CD14-positive monocyte (primary cell): ENCODE measurements around the gene LETM1. TPM values are rescaled to one million over a fixed set of nuclear protein-coding genes. Genes with fewer than 3 reads are reported as not detected.

ENCODE experiments used
- DNase-seq, 3 donors: peaks; one replicate each; pipeline ENCODE4 v3.0.0-alpha.2; 2011 to 2022
- H2AFZ ChIP-seq: 2 replicates; pipeline ENCODE4 v1.6.0; 2012; ENCODE audit warnings: mild to moderate bottlenecking, low read depth, low read length, inconsistent platforms; ENCODE audit not compliant: insufficient read depth, poor library complexity, severe bottlenecking
- H3K27ac ChIP-seq, 2 donors: 1 replicate in 1 of 2; 2 replicates in 1 of 2; pipeline ENCODE4 v1.5.1; 2012 to 2013; ENCODE audit warnings: low read length in 2 of 2, control low read depth in 1 of 2, inconsistent platforms in 1 of 2, low read depth in 1 of 2, mild to moderate bottlenecking in 1 of 2
- H3K27me3 ChIP-seq, 2 donors: one replicate each; pipeline versions ENCODE4 v1.6.0 to v1.6.1; 2011 to 2013; ENCODE audit warnings: low read length in 2 of 2; ENCODE audit not compliant: control insufficient read depth in 2 of 2, insufficient read depth in 2 of 2
- H3K36me3 ChIP-seq, 2 donors: replicated peaks in 1 of 2; 1 replicate in 1 of 2; 2 replicates in 1 of 2; pipeline versions ENCODE4 v1.5.1 to v1.6.1; 2012 to 2013; ENCODE audit warnings: low read length in 2 of 2, control low read depth in 1 of 2, inconsistent platforms in 1 of 2, mild to moderate bottlenecking in 1 of 2; ENCODE audit not compliant: insufficient read depth in 2 of 2, control insufficient read depth in 1 of 2
- H3K4me1 ChIP-seq, 2 donors: 1 replicate in 1 of 2; 2 replicates in 1 of 2; pipeline versions ENCODE4 v1.5.1 to v1.6.1; 2012 to 2013; ENCODE audit warnings: low read length in 2 of 2, control low read depth in 1 of 2, inconsistent platforms in 1 of 2, mild to moderate bottlenecking in 1 of 2, moderate library complexity in 1 of 2; ENCODE audit not compliant: insufficient read depth in 2 of 2, control insufficient read depth in 1 of 2
- H3K4me2 ChIP-seq: replicated peaks from 2 replicates; pipeline ENCODE3; 2012; ENCODE audit warnings: low read length, moderate library complexity, mild to moderate bottlenecking; ENCODE audit not compliant: poor library complexity, severe bottlenecking; ENCODE audit errors: extremely low read depth
- H3K4me3 ChIP-seq, 3 experiments: fragments of 200-600 bp in 1 of 3; sonication (generic) in 1 of 3; replicated peaks in 1 of 3; 1 replicate in 2 of 3; 2 replicates in 1 of 3; pipeline ENCODE4 v1.5.1; 2011 to 2013; ENCODE audit warnings: low read length in 3 of 3, mild to moderate bottlenecking in 3 of 3, control low read depth in 2 of 3, low read depth in 2 of 3, inconsistent platforms in 1 of 3, moderate library complexity in 1 of 3
- H3K79me2 ChIP-seq: 2 replicates; pipeline ENCODE4 v1.6.0; 2012; ENCODE audit warnings: mild to moderate bottlenecking, control low read depth, inconsistent platforms, low read length, moderate library complexity; ENCODE audit not compliant: insufficient read depth
- H3K9ac ChIP-seq: 2 replicates; pipeline ENCODE4 v1.6.0; 2017; ENCODE audit warnings: low read length, mild to moderate bottlenecking; ENCODE audit not compliant: insufficient read depth, poor library complexity, severe bottlenecking
- H3K9me3 ChIP-seq, 2 donors: replicated peaks in 1 of 2; 1 replicate in 1 of 2; 2 replicates in 1 of 2; pipeline versions ENCODE4 v1.5.1 to v1.6.1; 2012 to 2013; ENCODE audit warnings: low read length in 2 of 2, control low read depth in 1 of 2; ENCODE audit not compliant: control insufficient read depth in 1 of 2, insufficient read depth in 1 of 2
- H4K20me1 ChIP-seq: 2 replicates; pipeline ENCODE4 v1.6.0; 2012; ENCODE audit warnings: mild to moderate bottlenecking, low read length, control low read depth, moderate library complexity; ENCODE audit not compliant: insufficient read depth
- H3K27ac Mint-ChIP-seq, 7 donors: one replicate each; pipeline ENCODE4 v1.8.0; 2020; ENCODE audit warnings: mild to moderate bottlenecking in 7 of 7, mixed read lengths in 7 of 7, moderate library complexity in 6 of 7, inconsistent platforms in 2 of 7
- H3K27me3 Mint-ChIP-seq, 3 donors: one replicate each; pipeline ENCODE4 v1.8.0; 2021 to 2022; ENCODE audit warnings: low read depth in 3 of 3, mild to moderate bottlenecking in 3 of 3, mixed read lengths in 3 of 3, moderate library complexity in 3 of 3, inconsistent platforms in 1 of 3
- H3K36me3 Mint-ChIP-seq, 2 donors: one replicate each; pipeline ENCODE4 v1.8.0; 2020; ENCODE audit warnings: mixed read lengths in 2 of 2, inconsistent platforms in 1 of 2, mild to moderate bottlenecking in 1 of 2
- H3K4me1 Mint-ChIP-seq: one replicate; pipeline ENCODE4 v1.8.0; 2020; ENCODE audit warnings: mild to moderate bottlenecking, mixed read lengths
- H3K4me3 Mint-ChIP-seq, 2 donors: one replicate each; pipeline ENCODE4 v1.8.0; 2020; ENCODE audit warnings: mild to moderate bottlenecking in 2 of 2, mixed read lengths in 2 of 2, moderate library complexity in 1 of 2
- H3K9me3 Mint-ChIP-seq, 7 donors: one replicate each; pipeline ENCODE4 v1.8.0; 2020 to 2022; ENCODE audit warnings: mixed read lengths in 7 of 7, mild to moderate bottlenecking in 6 of 7, moderate library complexity in 6 of 7, inconsistent platforms in 2 of 7
- WGBS: methylation state at CpG from one replicate; pipeline ENCODE4 v1.1.5; 2013; ENCODE audit warnings: missing lambda C conversion rate; ENCODE audit not compliant: insufficient coverage; 5-methylcytosine and 5-hydroxymethylcytosine counted together
- intact Hi-C, 2 donors: fragments of 100-400 bp; cut with micrococcal nuclease; formaldehyde crosslinking; loops; one replicate each; pipeline versions ENCODE4 v1.15.0 to v1.15.1; 2023
- polyA plus RNA-seq, 3 donors: library from polyadenylated mRNA; depleted of rRNA in 1 of 3; unstranded in 2 of 3; stranded (reverse) in 1 of 3; fragments of 300-500 nt in 2 of 3; fragments of >200 nt in 1 of 3; fragmentation: Illumina TruSeq in 2 of 3; gene quantifications; 1 replicate in 2 of 3; 2 replicates in 1 of 3; pipeline ENCODE4 v1.2.3, GENCODE V29; 2012 to 2021
- TF ChIP-seq, protein P1 (sequence below): fragments of 200-600 bp; IDR thresholded peaks from one replicate; pipeline ENCODE4 v1.8.0; 2022; ENCODE audit warnings: antibody characterized with exemption, mild to moderate bottlenecking

LETM1 gene
- polyA plus RNA-seq, 3 donors, result 6.2 to 18.6 (median 9.0) TPM

DNA sequence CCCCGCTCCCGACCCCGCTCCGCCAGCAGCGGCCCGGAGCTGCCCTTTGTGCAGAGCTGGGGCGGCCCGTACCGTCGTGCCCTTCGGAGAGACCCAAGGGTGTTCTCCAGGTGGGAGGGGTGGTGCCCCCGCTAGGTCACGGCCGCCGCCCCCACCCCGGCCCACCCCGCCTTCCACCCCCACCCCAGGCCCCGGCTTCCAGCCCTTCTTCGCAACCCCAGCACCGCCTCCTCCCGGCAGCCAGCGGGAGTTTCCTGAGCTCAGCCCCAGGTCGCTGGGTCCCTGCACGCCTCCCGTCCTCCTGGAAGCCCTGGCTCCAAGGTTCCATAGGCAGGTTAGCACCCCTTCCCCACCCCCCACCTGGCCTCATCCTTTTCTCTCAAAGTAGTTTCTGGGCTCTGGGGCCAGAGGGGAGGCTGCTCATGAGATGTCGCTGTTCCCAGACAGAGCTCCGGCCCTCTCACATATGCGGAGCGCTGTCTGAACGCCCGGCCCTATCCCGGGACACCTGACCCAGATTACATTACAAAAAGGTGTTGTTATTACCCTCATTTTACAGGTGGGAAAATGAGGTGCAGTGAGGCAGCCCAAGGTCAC lies 88.1 kb downstream of the LETM1 start:
- no peak for DNase-seq
- Mint-ChIP-seq H3K9me3 (peaks cover 0 to 6% (median 0%) of the 10 kb centered on the region in 7 donors), H3K4me3 (peak overlapping the region in 1 of 2 donors; percentile 68), H3K27ac (no peak overlapping the region), H3K4me1 (peaks cover 1% of the 10 kb centered on the region), H3K27me3 (peaks cover 28 to 78% (median 36%) of the 10 kb centered on the region in 3 donors), H3K36me3 (no peaks in the 10 kb centered on the region)
- H3K27ac ChIP-seq, result no peak overlapping the region
- no peak overlapping the region for H3K4me3 ChIP-seq
- no peaks in the 10 kb centered on the region for H4K20me1 ChIP-seq
- no peaks in the 10 kb centered on the region for H3K9me3 ChIP-seq
- no peak overlapping the region for H2AFZ ChIP-seq
- no peaks in the 10 kb centered on the region for H3K36me3 ChIP-seq
- H3K4me1 ChIP-seq, result no peaks in the 10 kb centered on the region
- no peaks in the 10 kb centered on the region for H3K79me2 ChIP-seq
- no peak overlapping the region for H3K9ac ChIP-seq
- H3K4me2 ChIP-seq, result no peak overlapping the region
- TF ChIP-seq, protein P1, sequence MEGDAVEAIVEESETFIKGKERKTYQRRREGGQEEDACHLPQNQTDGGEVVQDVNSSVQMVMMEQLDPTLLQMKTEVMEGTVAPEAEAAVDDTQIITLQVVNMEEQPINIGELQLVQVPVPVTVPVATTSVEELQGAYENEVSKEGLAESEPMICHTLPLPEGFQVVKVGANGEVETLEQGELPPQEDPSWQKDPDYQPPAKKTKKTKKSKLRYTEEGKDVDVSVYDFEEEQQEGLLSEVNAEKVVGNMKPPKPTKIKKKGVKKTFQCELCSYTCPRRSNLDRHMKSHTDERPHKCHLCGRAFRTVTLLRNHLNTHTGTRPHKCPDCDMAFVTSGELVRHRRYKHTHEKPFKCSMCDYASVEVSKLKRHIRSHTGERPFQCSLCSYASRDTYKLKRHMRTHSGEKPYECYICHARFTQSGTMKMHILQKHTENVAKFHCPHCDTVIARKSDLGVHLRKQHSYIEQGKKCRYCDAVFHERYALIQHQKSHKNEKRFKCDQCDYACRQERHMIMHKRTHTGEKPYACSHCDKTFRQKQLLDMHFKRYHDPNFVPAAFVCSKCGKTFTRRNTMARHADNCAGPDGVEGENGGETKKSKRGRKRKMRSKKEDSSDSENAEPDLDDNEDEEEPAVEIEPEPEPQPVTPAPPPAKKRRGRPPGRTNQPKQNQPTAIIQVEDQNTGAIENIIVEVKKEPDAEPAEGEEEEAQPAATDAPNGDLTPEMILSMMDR, result peak; percentile 25
- H3K27me3 ChIP-seq, result peaks cover 3 to 53% of the 10 kb centered on the region in 2 donors
- intact Hi-C loops, result no loop called here
- WGBS, result 7% methylated on average over 6 of the region's 32 CpGs

GRCh38 chr4:1767061-1767769 lies 88.7 kb downstream of the LETM1 start:
- Mint-ChIP-seq H3K4me3 (no peak overlapping the region), H3K36me3 (no peaks in the 10 kb centered on the region), H3K4me1 (peaks cover 1% of the 10 kb centered on the region), H3K27me3 (peaks cover 34 to 84% (median 41%) of the 10 kb centered on the region in 3 donors), H3K9me3 (peaks cover 0 to 6% (median 0%) of the 10 kb centered on the region in 7 donors), H3K27ac (no peak overlapping the region)
- intact Hi-C loops, result no loop called here
- Histone ChIP-seq H3K27ac (no peak overlapping the region), H4K20me1 (no peaks in the 10 kb centered on the region), H3K4me1 (no peaks in the 10 kb centered on the region), H2AFZ (no peak overlapping the region), H3K9me3 (no peaks in the 10 kb centered on the region), H3K4me2 (no peak overlapping the region), H3K4me3 (no peak overlapping the region), H3K36me3 (no peaks in the 10 kb centered on the region), H3K27me3 (peaks cover 3 to 60% of the 10 kb centered on the region in 2 donors), H3K79me2 (no peaks in the 10 kb centered on the region), H3K9ac (no peak overlapping the region)
- TF ChIP-seq, protein P1, result no peak
- 4% methylated on average over 61 of the region's 84 CpGs for WGBS
- no peak for DNase-seq
